ENCODE results near the gene GIPR. TPM values are rescaled to one million over a fixed set of nuclear protein-coding genes. Genes with fewer than 3 reads are reported as not detected.
A peak's percentile ranks its signal among the peaks of the same experiment; 100 is the strongest.

GIPR gene
- total and polyA plus RNA-seq, 7 donors, result under 0.01 to 0.08 TPM; not detected in 5

DNA sequence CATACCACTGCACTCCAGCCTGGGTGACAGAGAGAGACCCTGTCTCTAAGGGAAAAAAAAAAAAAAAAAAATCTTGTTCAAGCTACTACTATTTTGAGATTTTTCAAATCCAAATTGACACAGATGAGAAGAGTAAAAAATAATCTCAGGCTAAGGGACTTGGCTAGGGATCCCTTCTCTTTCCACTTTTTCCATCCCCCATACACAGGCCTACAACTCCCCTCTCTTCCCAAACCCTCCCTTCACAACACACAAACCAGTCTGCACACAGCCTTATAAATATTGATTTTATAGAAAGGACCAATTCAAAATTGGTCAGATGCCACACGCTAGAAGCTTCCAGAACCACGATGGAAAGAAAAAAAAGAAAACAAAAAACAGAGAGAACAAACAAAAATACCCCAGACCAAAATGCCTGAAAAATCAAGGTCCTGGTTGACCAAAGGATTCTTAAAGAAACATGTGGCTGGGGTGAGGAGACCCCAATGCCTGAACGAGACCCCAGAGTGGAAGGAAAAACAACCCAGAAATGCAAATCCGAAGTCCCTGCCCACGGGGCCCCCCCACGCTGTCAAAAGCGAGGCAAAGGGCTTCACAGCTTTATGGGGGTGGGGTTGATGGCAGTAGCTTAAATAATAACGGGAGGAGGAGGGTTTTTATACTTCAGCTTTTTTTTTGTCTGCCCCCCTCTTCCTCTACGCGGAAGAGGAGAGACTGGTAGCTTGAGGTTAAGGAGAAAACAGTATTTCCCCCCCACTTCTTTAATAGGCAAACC is 42.5 kb downstream of the GIPR start:
- intact Hi-C loops (cut with DNase I), result no loop called here
- H3K4me1 ChIP-seq, result no peaks in the 10 kb centered on the region
- H3K4me3 ChIP-seq, result no peak overlapping the region
- no peaks in the 10 kb centered on the region for H3K9me3 ChIP-seq
- H3K27ac ChIP-seq, result no peak overlapping the region
- 72 to 76% (median 74%) methylated on average over 8 to 10 of the region's 10 CpGs for WGBS, 3 donors
- no peak for ATAC-seq
- H3K27me3 ChIP-seq (ENCODE audit: insufficient read depth in 3 of 3, low read length in 2 of 3), result no peaks in the 10 kb centered on the region
- DNase-seq, result no peak
- no peaks in the 10 kb centered on the region for H3K36me3 ChIP-seq (ENCODE audit: insufficient read depth in 1 of 2, low read depth in 1 of 2)
- TF ChIP-seq, protein P1, sequence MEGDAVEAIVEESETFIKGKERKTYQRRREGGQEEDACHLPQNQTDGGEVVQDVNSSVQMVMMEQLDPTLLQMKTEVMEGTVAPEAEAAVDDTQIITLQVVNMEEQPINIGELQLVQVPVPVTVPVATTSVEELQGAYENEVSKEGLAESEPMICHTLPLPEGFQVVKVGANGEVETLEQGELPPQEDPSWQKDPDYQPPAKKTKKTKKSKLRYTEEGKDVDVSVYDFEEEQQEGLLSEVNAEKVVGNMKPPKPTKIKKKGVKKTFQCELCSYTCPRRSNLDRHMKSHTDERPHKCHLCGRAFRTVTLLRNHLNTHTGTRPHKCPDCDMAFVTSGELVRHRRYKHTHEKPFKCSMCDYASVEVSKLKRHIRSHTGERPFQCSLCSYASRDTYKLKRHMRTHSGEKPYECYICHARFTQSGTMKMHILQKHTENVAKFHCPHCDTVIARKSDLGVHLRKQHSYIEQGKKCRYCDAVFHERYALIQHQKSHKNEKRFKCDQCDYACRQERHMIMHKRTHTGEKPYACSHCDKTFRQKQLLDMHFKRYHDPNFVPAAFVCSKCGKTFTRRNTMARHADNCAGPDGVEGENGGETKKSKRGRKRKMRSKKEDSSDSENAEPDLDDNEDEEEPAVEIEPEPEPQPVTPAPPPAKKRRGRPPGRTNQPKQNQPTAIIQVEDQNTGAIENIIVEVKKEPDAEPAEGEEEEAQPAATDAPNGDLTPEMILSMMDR (IDR thresholded peaks at IDR 0.05), result no peak

DNA sequence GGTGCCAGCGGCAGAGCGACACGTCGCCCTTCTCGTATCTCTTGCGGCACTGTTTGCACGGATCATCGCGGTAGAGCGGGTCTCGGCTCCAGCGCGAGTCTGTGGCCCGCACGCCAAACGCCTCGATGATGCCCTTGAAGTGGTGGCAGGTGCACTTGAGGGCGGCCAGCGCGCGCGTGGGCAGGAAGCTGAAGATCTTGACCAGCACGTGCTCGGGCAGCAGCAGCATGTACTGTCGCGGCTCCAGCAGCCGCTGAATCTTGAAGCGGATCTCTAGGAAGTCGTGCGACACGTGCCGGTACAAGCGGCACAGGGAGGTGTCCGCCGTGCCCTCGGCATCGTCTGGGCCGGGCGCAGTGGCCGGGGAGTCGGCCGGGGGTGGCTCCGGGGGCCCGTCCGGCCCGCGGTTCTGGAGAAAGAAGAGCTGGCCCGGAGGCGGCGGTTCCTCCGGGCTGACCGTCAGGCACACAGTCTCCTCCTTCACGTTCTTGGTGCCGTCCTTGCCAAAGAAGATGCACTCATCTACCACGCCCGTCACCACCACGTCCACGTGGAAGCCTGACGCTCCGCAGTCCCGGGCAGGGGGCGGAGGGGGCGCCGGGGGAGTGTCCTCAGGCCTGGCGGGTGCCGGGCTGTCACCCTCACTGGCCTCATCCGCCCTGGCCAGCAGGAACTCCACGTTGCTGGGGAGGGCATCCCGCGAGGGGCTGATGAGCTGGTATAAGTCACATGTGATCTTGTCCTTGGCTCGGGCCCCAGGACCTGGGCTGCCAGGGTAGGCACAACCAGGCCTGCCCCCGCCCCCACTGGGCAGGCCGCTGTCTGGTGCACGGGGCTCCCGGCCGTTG is 44.1 kb downstream of the GIPR start:
- Histone ChIP-seq H3K27me3 (ENCODE audit: insufficient read depth in 3 of 3, low read length in 2 of 3) (no peaks in the 10 kb centered on the region), H3K4me3 (no peak overlapping the region), H3K9me3 (no peaks in the 10 kb centered on the region), H3K27ac (no peak overlapping the region), H3K4me1 (peaks cover 7% of the 10 kb centered on the region), H3K36me3 (ENCODE audit: insufficient read depth in 1 of 2, low read depth in 1 of 2) (no peaks in the 10 kb centered on the region)
- ATAC-seq (no peak), DNase-seq (peak in 1 of 2 donors; percentile 42)
- intact Hi-C loops (cut with DNase I), result no loop called here
- WGBS, 3 donors, result 87 to 90% (median 90%) methylated on average over 64 to 76 of the region's 76 CpGs
- TF ChIP-seq, protein P1 (IDR thresholded peaks at IDR 0.05), result no peak

DNA sequence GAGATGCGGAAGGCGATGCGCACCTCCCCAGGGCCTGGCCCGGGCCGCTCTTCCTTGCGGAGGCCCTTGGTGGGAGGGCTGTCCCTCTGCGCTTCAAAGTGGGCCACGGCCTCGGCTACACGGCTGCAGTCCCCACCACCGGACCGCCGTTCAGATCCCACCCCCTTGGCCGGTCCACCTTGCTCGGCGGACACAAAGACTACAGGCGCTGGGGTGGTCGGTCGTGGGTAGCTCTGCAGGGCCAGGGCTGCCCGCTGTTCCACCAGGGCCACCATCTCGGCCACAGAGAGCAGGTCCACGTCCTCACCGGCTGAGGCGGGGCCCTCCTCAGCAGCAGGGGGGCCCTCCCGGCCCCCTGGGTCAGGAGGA is 44.7 kb downstream of the GIPR start:
- ATAC-seq (no peak), DNase-seq (no peak)
- Histone ChIP-seq H3K9me3 (no peaks in the 10 kb centered on the region), H3K4me3 (no peak overlapping the region), H3K27me3 (ENCODE audit: insufficient read depth in 3 of 3, low read length in 2 of 3) (no peaks in the 10 kb centered on the region), H3K27ac (no peak overlapping the region), H3K4me1 (peaks cover 7% of the 10 kb centered on the region), H3K36me3 (ENCODE audit: insufficient read depth in 1 of 2, low read depth in 1 of 2) (no peaks in the 10 kb centered on the region)
- intact Hi-C loops (cut with DNase I), result no loop called here
- WGBS, 3 donors, result 92 to 95% (median 95%) methylated on average over 21 to 25 of the region's 25 CpGs
- TF ChIP-seq, protein P1 (IDR thresholded peaks at IDR 0.05), result no peak

DNA sequence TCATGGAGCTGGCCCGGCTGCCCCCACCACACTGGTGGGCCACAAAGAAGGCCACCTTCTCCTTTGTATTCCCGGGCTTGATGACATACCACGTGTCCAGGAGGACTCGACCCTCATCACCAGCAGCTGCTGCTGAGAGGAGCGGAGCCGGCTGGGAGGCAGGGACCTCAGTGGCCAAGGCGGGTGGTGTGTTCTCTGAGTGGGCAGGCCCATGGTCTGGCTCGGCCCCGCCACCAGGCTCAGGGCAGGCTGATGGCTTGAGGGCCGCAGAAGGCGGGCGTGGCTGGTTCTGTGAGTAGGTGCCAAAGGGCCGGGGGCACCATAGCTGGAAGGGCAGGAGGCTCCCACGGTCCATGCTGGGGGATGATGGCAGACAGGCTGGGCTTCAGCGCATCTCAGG is 45.1 kb downstream of the GIPR start:
- ATAC-seq (no peak), DNase-seq (no peak)
- H3K4me1 ChIP-seq, result peaks cover 10% of the 10 kb centered on the region
- no peaks in the 10 kb centered on the region for H3K9me3 ChIP-seq
- no peaks in the 10 kb centered on the region for H3K36me3 ChIP-seq (ENCODE audit: insufficient read depth in 1 of 2, low read depth in 1 of 2)
- H3K27ac ChIP-seq, result no peak overlapping the region
- TF ChIP-seq, protein P1 (IDR thresholded peaks at IDR 0.05), result no peak
- no peak overlapping the region for H3K4me3 ChIP-seq
- 88 to 90% (median 89%) methylated on average over 15 of the region's 15 CpGs for WGBS, 3 donors
- H3K27me3 ChIP-seq (ENCODE audit: insufficient read depth in 3 of 3, low read length in 2 of 3), result no peaks in the 10 kb centered on the region
- intact Hi-C loops (cut with DNase I), result no loop called here
